Heart left ventricle (tissue), 13 donors: ENCODE measurements around the gene FCGR1A.
"Not testable (repeated sequence)": the region's sequence is repeated elsewhere in the genome, so short reads cannot be mapped to it uniquely, and the experiment has no call there.

Source experiments
- POLR2A ChIP-seq, 2 donors: fragments of 450-650 bp; IDR thresholded peaks; one replicate each; pipeline ENCODE4 v1.6.1; 2017; ENCODE audit warnings: antibody characterized with exemption in 2 of 2, mild to moderate bottlenecking in 2 of 2, moderate library complexity in 2 of 2
- TF ChIP-seq, protein P1 (sequence below), 12 donors: fragments of 200-600 bp; sonication (generic) in 4 of 12; IDR thresholded peaks; one replicate each; pipeline versions ENCODE4 v1.5.0 to v1.8.0; 2018 to 2022; ENCODE audit warnings: antibody characterized with exemption in 12 of 12, mild to moderate bottlenecking in 5 of 12
- donor health status: ischemic (EF 13 %, LVEDD 7.1; RV severe dilation, severe dysfunction).
- donor health status: DM: no; HTN: yes; CAD: no.
- donor health status: DM: no; HTN: no; CAD: no.
- donor health status: ischemic (EF 25% LVEDD 6.9; RV normal size, moderate dysfunction).
- donor health status: ischemic (EF 25% LVEDD 5.7; RV mildly dilated, moderate dysfunction).
- donor health status: ischemic (EF 35%, LVEDD 5.7; RV mildly dilated, moderate dysfunction).
- donor health status: nonischemic (EF 11% LVEDD 7.7; RV severe dilation, severe dysfunction).
- donor health status: DM: yes; HTN: yes; CAD: no.
- donor health status: PGD.
- donor health status: ischemic (EF 29% LVEDD 5.4; RV normal size, mild dysfunction).
- donor health status: nonischemic (EF 23%, LVEDD 6.1; RV moderate dilation, normal function).

DNA sequence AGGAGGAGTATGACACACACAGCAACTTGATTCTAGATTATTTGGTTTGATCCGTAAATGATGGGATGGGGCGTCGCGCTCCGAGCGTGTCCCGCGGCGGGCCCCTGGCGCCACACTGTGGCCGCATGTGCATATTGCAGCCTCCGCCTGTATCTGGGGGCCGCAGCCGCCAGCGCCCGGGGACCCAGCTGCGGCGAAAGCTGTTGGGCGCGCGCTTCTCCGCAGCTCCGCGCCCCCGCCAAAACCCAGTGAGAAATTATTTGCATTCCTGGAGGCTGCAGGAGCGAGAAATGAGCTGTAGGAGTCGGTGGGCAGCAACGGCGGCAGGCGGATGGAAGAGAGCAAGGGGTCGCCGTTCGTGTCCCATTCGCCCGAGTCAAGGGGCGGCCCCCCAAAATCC is 10.0 kb downstream of the FCGR1A start:
- TF ChIP-seq, protein P1, sequence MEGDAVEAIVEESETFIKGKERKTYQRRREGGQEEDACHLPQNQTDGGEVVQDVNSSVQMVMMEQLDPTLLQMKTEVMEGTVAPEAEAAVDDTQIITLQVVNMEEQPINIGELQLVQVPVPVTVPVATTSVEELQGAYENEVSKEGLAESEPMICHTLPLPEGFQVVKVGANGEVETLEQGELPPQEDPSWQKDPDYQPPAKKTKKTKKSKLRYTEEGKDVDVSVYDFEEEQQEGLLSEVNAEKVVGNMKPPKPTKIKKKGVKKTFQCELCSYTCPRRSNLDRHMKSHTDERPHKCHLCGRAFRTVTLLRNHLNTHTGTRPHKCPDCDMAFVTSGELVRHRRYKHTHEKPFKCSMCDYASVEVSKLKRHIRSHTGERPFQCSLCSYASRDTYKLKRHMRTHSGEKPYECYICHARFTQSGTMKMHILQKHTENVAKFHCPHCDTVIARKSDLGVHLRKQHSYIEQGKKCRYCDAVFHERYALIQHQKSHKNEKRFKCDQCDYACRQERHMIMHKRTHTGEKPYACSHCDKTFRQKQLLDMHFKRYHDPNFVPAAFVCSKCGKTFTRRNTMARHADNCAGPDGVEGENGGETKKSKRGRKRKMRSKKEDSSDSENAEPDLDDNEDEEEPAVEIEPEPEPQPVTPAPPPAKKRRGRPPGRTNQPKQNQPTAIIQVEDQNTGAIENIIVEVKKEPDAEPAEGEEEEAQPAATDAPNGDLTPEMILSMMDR (IDR thresholded peaks at IDR 0.05) = peak; percentile 8 to 61 (median 48)
- TF ChIP-seq POLR2A (IDR thresholded peaks at IDR 0.05) = not testable (repeated sequence)
